ENCODE data around the gene BANF2.

The BANF2 gene

DNA sequence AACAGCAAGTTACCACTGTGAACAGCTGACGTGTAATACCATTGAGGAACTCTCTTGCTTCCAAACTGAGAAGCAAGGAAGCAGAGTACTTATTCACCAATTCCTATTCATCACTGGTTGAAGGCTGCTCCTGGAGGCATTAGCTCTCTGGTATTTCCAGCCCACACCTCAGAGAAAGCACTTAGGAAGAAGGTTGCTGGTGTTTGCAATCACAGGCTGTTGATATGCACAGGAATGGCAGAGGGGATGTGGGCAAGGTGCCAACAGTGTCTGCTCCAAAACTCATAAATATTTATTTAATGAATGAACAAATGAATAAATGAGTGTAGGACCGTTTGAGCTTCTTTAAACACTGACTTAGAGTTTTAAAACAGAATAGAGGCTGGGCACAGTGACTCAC lies 10.8 kb upstream of the BANF2 start:
- Histone ChIP-seq H3K4me3 (ENCODE audit: low read length) (no peak overlapping the region), H3K9me3 (ENCODE audit: control insufficient read depth, insufficient read depth, low read length) (no peaks in the 10 kb centered on the region), H3K9me2 (replicated peaks; ENCODE audit: control insufficient read depth, low read length) (no peaks in the 10 kb centered on the region), H4K20me1 (ENCODE audit: control insufficient read depth, insufficient read depth, low read depth, low read length) (no peaks in the 10 kb centered on the region), H3K27ac (ENCODE audit: low read depth, low read length) (no peak overlapping the region), H3K4me2 (ENCODE audit: low read length) (no peak overlapping the region), H3F3A (ENCODE audit: control insufficient read depth, insufficient read depth) (no peaks in the 10 kb centered on the region), H3K27me3 (ENCODE audit: control insufficient read depth, low read length) (peaks cover 48% of the 10 kb centered on the region), H3K36me3 (ENCODE audit: control insufficient read depth, low read length) (no peaks in the 10 kb centered on the region), H3K79me2 (ENCODE audit: control insufficient read depth, low read length) (no peaks in the 10 kb centered on the region), H3K4me1 (ENCODE audit: control insufficient read depth, low read length) (no peaks in the 10 kb centered on the region)
- TF ChIP-seq, protein P1, sequence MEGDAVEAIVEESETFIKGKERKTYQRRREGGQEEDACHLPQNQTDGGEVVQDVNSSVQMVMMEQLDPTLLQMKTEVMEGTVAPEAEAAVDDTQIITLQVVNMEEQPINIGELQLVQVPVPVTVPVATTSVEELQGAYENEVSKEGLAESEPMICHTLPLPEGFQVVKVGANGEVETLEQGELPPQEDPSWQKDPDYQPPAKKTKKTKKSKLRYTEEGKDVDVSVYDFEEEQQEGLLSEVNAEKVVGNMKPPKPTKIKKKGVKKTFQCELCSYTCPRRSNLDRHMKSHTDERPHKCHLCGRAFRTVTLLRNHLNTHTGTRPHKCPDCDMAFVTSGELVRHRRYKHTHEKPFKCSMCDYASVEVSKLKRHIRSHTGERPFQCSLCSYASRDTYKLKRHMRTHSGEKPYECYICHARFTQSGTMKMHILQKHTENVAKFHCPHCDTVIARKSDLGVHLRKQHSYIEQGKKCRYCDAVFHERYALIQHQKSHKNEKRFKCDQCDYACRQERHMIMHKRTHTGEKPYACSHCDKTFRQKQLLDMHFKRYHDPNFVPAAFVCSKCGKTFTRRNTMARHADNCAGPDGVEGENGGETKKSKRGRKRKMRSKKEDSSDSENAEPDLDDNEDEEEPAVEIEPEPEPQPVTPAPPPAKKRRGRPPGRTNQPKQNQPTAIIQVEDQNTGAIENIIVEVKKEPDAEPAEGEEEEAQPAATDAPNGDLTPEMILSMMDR (IDR thresholded peaks at IDR 0.05; ENCODE audit: low read depth, low read length, poor library complexity, severe bottlenecking): no peak
- TF ChIP-seq EZH2phosphoT487 (IDR thresholded peaks at IDR 0.05; ENCODE audit: borderline replicate concordance, low read length): no peak

DNA sequence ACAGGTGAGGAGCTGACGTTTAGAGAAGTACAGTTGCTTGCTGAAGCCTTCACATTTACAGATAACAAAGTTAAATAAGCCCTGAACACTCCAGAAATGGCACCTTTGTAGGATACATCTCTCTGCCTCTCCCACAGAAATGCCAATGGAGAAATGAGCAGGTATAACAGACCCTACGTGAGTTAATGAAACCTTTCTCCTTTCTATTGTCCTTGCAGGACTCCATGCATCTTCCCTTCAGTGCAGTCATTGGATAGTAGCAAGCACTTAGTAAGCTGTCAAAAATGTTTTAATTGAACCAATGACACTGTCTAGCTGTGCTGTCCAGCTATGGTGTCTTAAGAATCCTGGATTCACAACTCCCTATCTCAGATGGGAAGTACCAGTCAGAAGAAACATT lies 9.6 kb upstream of the BANF2 start:
- Histone ChIP-seq H4K20me1 (ENCODE audit: control insufficient read depth, insufficient read depth, low read depth, low read length) (no peaks in the 10 kb centered on the region), H3K4me3 (ENCODE audit: low read length) (no peak overlapping the region), H3K4me2 (ENCODE audit: low read length) (no peak overlapping the region), H3K27ac (ENCODE audit: low read depth, low read length) (no peak overlapping the region), H3K36me3 (ENCODE audit: control insufficient read depth, low read length) (no peaks in the 10 kb centered on the region), H3K4me1 (ENCODE audit: control insufficient read depth, low read length) (no peaks in the 10 kb centered on the region), H3K9me2 (replicated peaks; ENCODE audit: control insufficient read depth, low read length) (no peaks in the 10 kb centered on the region), H3K9me3 (ENCODE audit: control insufficient read depth, insufficient read depth, low read length) (no peaks in the 10 kb centered on the region), H3K27me3 (ENCODE audit: control insufficient read depth, low read length) (peaks cover 42% of the 10 kb centered on the region), H3F3A (ENCODE audit: control insufficient read depth, insufficient read depth) (no peaks in the 10 kb centered on the region), H3K79me2 (ENCODE audit: control insufficient read depth, low read length) (no peaks in the 10 kb centered on the region)
- no peak for TF ChIP-seq EZH2phosphoT487 (IDR thresholded peaks at IDR 0.05; ENCODE audit: borderline replicate concordance, low read length)
- TF ChIP-seq, protein P1 (IDR thresholded peaks at IDR 0.05; ENCODE audit: low read depth, low read length, poor library complexity, severe bottlenecking): no peak

DNA sequence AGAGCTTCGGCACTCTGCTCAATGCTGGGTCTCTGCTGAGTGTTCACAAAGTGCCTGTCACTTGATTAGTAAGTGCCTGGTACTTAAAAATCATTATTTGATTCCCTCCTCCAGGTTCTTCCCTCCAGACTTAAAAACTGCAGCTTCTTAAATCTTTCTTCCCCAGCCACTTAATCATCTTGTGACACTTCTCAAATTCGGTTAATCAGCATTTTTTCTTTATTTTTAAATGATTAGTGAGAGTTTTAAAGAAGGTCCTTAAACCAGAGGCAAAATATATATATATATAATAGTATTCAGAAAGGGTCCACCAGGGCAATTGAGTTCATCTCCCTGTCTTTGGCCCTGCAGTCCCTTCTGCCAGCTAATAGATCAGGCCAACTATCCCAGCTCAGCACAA lies 8.0 kb upstream of the BANF2 start:
- no peaks in the 10 kb centered on the region for H3K79me2 ChIP-seq (ENCODE audit: control insufficient read depth, low read length)
- no peaks in the 10 kb centered on the region for H4K20me1 ChIP-seq (ENCODE audit: control insufficient read depth, insufficient read depth, low read depth, low read length)
- no peaks in the 10 kb centered on the region for H3K9me2 ChIP-seq (replicated peaks; ENCODE audit: control insufficient read depth, low read length)
- no peak overlapping the region for H3K4me3 ChIP-seq (ENCODE audit: low read length)
- H3K4me2 ChIP-seq (ENCODE audit: low read length): no peak overlapping the region
- peaks cover 31% of the 10 kb centered on the region for H3K27me3 ChIP-seq (ENCODE audit: control insufficient read depth, low read length)
- no peak overlapping the region for H3K27ac ChIP-seq (ENCODE audit: low read depth, low read length)
- TF ChIP-seq, protein P1 (IDR thresholded peaks at IDR 0.05; ENCODE audit: low read depth, low read length, poor library complexity, severe bottlenecking): no peak
- TF ChIP-seq EZH2phosphoT487 (IDR thresholded peaks at IDR 0.05; ENCODE audit: borderline replicate concordance, low read length): no peak
- H3K4me1 ChIP-seq (ENCODE audit: control insufficient read depth, low read length): no peaks in the 10 kb centered on the region
- H3K36me3 ChIP-seq (ENCODE audit: control insufficient read depth, low read length): no peaks in the 10 kb centered on the region
- H3K9me3 ChIP-seq (ENCODE audit: control insufficient read depth, insufficient read depth, low read length): peaks cover 7% of the 10 kb centered on the region; the same call in 1 of the 2 replicates
- H3F3A ChIP-seq (ENCODE audit: control insufficient read depth, insufficient read depth): no peaks in the 10 kb centered on the region
